ENCODE measurements around the gene EXOSC10.

EXOSC10 gene

DNA sequence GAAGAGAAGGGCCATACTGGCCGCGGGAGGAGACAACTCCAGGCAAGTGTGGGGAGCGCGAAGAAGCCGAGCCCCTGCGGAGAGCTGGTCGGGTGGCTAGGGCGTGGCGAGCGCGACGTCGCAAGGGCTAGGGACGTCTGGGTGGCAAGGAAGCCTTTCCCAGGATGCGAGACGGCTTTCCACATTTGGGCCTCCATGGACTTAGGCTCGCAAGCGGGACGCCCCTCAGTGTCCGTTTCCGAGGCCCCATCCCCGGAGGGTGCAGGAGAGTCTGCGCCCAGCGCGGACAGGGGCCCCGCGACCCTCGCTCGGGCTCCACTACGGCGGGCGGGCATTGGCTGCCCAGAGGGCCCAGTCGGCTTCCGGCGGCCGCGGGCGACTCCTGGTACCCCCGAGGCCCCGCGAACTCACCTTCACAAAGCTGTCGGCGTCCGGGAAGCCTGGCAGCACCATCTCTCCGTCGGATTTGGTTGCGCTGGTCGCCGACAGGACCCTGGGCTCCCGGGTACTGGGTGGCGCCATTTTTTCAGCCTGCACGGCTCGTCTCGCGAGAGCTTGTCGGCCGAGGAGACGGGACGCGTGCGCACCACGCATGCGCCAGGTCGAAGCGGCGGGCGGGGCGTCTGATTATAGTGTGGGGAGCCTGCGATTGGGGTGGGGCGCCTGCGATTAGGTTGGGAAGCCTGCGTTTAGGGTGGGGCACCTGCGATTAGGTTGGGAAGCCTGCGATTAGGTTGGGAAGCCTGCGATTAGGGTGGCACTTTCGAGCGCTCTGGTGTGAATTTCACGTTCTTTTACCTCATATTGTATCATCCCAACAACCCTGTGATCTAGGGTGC, at the start of gene EXOSC10:
Gene EXOSC10, minus strand, starts transcription at position 560 of the 839 bp plus-strand sequence. Its CDS starts 38 bp downstream, at position 522.
- peak; percentile 90 to 95 for DNase-seq (ENCODE audit: low read depth in 2 of 2)

DNA sequence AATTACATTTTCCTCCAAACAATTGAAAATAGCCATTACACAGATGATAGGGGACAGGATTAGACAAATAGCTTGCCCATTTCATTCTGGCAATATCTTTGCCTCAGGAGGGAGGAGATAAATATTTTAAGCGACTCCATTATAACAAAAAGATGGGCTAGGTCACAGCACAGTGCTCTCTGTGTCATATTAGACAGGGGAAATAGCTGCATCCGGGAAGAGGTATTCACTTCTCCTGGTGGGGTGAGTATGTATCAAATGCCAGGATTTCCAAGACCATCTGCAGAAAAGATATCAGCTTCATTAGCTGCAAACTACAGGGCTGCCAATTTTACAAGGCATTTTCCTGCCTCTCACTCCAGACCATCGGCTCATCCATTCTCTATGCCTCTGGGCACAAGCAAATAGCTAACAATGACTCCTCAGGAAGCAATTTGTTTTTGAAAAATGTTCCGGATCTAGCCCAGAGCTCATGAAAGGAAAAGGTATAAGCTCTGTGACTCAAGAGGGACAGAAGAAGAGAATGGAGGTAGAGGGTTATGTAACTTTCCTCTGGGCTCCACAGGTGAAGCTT, 47.6 kb upstream of the EXOSC10 start:
- no peak for DNase-seq (ENCODE audit: low read depth in 2 of 2)

DNA sequence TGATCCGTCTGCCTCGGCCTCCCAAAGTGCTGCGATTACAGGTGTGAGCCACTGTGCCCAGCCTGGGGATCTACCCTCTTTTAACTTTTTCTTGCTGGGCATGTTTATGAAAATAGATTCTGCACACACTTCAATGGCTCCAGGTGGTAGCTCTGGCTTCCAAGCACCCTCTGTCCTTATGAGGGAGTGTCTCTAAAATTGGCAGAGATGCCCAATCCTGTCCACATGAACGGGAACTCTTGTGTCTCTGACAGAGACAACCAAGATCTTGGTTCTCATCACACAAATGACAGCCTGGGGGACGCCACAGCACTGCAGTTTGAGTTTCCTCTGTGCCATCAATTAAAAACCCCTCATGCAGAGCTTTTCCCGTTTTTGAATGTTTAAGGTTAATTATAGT, 46.1 kb upstream of the EXOSC10 start:
- DNase-seq (ENCODE audit: low read depth in 2 of 2): no peak

DNA sequence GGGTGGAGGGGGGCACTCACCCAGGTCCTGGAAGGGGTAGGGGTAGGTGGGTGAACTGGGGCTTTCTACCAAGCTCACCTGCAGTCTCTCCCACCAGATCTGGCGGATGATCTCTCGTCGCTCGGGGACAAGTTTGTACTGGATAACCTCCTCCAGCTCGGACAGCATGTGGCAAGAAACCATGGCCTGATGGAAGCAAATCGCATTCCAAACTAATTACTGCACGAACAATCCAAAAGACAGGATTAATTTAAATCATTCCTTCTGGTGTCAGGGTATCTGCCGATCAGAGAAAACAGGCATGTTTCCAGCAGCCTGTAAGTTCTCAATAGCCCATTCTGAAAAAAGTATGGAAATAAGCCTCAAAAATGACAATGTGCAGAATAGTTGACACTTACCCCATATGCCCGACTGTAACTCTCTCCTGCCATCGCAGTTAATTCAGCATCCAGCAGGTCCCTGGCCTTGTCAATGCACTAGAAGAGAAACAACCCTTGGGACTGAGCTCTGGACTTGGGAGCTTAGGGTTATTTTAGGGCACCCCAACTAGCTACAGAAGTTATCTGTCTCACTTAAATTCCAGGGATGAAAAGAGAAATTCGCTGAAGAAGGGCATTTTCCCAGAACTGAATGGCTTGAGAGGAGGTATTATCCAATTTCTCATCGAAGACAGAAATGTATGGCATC, 45.0 kb upstream of the EXOSC10 start:
- DNase-seq (ENCODE audit: low read depth in 2 of 2): no peak

DNA sequence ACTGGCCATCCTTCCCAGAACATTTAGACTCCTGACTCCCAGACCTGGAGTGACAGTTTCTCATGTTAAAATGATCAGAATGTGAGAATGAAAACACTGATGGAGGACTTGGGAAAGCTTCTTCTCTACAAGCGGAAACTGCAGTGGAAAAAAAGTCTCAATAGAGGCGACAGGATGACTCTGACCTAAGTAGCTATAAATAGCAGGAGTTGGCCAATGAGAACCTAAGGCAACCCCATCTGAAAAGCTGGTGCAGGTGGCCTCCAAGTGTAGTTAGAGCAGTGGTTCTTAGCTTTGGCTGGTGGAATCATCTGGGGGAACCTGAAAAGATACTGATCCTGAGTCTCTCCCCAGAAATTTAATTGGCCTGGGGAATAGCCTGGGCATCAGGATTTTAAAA, 44.2 kb upstream of the EXOSC10 start:
- no peak for DNase-seq (ENCODE audit: low read depth in 2 of 2)

DNA sequence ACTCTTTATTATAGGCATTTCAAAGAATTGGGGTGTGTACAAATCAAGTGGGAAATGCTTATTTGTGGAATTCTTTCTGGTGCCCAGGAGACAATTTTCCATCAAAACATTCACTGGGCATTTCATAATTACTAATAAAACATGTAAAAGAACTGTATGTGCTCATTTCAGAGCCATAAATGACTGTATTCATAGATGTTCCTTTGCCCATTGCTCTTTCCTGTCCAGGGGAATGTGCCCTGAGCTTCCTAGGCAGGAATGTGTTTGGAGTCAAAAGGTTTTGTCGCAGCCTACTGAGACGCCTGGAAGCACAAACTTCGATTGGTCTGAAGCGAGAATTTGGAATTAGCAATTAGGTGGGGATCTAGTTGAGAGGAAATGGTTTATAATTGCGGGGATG, 43.7 kb upstream of the EXOSC10 start:
- no peak for DNase-seq (ENCODE audit: low read depth in 2 of 2)

DNA sequence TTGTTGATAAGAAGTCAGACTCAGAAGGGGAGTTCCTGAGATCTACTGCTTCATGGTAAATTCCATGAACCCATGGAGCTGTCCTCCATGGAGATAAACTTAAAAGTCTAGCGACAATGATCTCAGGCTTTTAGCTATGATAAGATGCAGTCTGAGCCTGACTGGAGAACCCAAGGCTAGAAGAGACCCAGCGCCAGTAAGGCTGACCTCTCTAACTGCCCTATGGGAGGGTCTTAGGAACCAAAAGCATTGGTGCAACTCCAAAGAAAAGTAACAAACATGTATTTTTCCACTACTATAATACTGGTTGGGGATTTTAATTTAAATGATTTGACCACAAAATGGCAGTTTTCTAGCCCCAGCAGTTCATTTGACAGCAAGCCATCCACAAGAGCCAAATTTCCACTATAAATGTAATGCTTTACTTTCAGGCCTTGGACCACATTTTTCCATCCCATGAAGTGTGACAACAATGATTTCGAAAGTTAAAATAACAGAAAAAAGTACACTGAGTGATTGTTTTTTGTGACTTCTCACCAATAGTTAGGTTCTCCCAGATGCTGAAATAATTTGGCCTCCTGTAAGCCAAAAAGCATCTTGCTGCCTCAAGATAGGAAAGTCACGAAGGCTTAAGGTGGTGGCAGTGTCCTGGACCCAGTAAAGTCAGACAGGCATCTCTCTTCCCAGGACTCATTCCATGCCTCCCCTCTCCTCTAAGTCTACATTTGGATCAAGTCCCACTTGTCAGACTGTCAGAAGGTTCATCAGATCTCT, 43.1 kb upstream of the EXOSC10 start:
- no peak for DNase-seq (ENCODE audit: low read depth in 2 of 2)

DNA sequence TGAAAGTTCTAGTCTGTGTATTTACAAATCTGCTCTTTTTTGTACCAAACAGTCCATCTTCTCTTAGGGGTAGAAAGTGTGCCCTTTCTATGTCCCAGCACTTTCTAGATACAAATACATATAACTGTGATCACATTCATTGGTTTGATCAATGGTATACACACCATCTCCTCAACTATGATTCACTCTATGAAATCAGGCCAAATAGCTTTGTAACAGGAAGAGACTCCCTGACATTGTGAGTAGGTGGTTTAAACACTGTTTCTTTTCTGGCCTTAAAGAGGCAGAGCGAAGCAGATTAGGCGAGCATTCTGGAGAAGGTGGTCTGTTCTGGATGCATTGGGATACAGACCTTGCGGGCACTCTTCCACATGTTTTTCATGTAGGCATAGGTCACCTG, 39.3 kb upstream of the EXOSC10 start:
- no peak for DNase-seq (ENCODE audit: low read depth in 2 of 2)

DNA sequence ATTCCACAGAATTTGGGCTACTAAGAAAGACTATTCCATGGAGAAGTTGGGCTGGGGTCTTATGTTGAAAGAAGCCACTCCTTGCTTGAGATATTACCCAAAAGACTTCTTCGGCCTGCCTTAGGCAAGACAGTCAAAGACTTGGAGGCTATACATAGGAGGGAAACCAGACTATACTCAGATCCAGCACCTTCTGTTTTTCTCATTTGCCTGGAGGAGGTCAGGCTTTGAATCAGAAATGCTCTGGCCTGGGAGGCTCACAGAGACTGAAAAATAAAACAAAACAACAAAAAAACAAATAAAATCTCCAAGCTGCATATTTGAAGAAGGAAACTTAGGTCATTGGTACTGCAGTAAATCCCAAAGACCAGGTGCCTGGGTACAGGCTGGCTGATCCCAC, 38.4 kb upstream of the EXOSC10 start:
- DNase-seq (ENCODE audit: low read depth in 2 of 2): no peak

DNA sequence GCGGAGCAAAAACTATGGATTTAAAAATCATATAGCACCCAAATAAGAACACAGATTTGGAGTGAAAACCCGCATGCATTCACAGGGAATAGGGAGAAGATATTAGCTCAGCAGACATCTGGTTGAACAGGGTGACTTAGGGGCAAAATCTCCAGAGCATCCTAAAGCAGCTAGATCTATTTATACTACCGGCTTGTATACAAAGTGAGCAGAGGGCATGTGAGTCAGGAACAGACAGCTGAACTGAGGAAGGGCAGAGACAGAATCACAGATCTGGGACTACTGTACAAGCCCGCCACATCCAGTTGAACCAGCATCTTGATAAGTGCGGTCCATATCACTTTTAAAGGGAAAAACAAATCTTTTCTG, 35.2 kb upstream of the EXOSC10 start:
- DNase-seq (ENCODE audit: low read depth in 2 of 2): no peak

DNA sequence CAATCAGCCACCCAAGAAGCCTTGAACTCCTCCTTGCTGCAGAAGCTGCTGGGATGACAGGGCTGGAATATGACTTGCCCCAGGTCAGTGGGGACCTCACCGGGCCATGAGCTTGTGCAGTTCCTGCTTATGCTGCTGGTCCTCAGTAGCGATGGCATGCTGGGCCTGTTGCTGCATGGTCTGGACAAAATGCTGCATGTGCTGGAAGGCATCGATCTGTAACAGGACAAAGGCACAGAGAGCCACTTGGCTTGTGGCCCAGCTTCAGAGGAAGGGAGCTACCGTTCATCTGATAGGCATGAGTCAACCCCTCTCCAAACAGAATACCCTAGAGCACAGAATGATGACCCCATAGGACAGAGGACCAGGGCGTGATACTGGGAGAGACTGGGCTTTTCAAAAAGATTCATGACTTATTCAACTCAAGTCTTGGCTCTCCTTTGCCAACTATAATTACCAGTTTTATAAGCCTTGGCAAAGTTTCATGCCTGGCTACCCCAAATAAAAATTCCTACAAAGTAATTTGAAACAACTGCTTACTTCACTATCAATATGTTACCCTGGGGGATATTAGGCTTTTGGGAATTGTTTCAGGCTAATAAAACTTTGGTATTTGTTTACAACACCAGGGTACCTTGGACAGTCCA, 34.7 kb upstream of the EXOSC10 start:
- DNase-seq (ENCODE audit: low read depth in 2 of 2): no peak

DNA sequence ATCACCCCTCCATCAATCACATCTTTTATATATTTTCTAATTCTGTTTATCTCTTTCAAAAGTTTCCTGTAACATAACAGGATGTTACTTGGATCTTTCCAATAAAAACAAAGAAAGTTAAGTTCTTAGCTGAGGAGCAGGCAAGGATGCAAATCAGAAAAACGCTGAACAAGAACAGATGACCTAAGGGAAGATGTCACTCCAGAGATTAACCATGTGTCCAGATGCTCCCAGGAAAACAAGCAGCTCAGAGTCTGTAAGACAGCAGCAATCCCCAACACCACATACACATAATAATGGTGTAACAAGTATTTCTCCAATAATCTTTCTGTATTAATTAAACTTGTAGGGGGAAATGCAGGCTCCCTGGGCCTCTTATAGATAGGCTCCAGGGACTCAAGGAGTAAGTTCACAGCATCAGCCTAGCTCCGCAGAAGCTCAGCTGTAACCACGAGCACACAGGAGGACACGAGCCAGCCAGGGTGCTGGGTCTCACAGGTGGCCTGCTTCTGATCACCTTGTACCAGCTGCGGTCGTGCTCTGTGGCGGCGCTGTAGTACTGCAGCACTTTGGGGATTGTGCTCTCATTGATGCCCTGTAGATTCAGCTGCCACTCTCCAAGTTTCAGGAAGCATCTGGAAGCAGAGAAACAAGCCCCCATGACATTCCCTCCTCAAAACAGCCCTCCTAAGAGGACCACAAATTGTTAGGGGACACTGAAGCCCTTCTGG, 33.1 kb upstream of the EXOSC10 start:
- DNase-seq (ENCODE audit: low read depth in 2 of 2): no peak

DNA sequence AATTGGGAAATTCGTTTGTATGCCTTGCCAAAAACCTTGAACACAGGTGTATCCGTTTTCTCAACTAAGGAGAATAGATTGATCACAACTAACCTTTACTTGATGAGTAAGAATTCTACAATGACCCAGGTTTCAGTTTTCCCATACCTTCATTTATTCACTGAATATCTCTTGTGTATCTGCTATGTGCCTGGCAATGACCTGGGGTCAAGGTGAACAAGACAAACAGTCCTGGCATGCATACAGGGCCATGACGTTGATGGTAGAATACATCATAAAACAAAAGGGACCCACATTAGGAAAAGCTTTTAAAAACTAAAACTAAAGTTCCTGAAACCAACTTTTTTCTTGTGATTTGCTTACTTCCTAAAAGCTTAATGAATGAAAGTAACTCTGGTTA, 32.1 kb upstream of the EXOSC10 start:
- DNase-seq (ENCODE audit: low read depth in 2 of 2): no peak

DNA sequence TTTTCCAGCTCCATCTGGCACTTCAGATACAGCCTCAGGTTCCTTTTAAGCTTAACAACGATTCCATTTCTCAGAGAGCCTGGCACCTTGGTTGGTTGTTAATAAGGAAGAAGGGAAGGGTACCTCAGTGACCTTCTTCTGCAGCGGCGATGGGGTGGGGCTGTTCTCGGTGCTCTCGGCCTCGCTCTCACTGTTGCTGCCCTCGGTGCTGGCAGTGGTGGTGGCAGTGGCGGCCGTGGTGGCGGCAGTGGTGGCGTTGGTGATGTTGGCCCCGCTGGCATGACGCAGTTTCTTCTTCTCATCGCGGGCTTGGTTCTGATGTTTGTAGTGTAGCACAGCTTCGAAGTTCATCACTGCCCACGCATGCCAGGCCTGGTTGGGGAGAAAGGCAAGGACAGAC, 30.7 kb upstream of the EXOSC10 start:
- no peak for DNase-seq (ENCODE audit: low read depth in 2 of 2)

DNA sequence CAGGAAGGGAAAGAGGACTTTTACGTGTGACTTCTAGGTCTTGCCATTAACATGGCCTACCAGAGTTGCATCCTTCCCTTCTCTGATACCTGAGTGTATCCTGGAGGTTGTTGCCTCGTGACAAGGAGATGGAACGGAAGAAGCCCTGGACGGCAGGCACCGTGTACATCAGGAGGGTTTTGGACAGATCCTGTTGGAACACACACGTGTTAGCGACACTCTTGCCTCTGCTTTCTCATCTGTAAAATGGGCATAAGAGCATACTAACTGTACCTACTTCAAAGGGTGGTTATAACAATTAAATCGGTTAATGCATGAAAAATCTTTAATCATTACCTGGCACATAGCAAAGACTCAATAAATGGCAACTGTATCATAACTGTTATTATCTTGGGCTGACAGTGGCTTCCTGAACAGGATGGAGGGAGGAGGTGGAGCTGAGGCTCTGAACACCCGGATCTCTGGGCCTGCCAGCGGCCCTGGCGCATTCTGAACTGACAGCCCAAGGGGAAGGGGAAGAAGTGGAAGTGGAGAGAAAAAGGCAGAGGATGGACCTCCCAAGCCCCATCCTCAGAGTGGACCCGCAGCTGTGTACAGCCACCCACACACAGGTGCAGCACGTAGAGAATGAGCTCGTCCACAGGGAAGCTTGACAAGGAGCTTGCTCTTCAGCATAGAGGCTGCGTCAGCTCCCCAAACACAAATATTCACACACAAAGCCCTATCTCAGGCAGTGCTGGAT, 30.2 kb upstream of the EXOSC10 start:
- DNase-seq (ENCODE audit: low read depth in 2 of 2): no peak

DNA sequence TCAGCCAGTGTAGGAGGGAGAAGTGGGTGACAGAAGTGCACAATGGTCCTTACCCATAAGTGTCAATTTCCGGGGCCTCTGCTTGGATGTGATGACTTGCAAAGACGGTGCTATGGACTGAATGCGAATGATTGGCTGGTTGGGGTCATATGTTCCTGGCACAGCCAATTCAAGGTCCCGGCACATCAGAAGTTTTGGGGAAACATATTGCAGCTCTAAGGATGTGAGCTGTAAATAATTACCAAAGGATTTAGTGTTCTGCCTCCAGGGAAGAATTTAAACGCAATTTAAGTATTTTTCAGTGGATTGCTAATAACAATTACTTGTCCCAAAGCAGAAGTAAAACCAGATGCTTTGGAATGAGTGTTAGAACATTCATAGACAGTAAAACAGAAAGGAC, 26.9 kb upstream of the EXOSC10 start:
- no peak for DNase-seq (ENCODE audit: low read depth in 2 of 2)

DNA sequence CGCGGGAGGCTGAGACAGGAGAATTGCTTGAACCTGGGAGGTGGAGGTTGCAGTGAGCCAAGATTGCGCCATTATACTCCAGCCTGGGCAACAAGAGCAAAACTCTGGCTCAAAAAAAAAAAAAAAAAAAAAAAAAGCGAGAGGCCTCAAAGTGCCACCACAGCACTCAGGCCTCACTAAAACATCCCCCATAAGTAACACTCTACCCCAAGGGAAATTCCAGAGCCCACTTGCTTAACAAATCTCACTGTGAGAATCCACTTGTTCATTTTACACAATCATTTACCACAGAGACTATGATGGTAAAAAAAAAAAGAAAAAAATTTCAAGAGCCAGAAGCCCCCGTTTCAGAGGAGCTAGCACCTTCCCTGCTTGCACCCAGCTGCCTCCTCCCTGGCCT, 26.3 kb upstream of the EXOSC10 start:
- DNase-seq (ENCODE audit: low read depth in 2 of 2): no peak

DNA sequence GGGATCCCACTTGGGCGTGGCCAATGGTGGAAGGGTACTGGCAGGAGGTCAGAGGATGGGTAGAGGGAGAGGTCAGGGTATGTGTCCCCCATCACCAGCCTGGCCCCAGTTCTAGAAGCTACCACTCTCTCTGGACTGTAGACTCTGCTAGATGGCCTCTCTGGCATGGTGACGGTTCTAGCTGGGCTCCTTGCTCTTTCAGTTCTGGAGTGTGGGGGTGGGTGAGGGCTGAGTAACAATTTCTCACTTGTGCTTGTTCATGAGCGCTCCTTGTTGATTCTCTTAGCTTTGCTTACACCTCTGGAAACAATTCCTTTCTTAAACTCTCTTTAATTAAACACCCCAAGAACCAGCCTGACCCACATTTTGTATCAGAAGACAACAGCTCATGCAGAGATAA, 25.3 kb upstream of the EXOSC10 start:
- no peak for DNase-seq (ENCODE audit: low read depth in 2 of 2)

DNA sequence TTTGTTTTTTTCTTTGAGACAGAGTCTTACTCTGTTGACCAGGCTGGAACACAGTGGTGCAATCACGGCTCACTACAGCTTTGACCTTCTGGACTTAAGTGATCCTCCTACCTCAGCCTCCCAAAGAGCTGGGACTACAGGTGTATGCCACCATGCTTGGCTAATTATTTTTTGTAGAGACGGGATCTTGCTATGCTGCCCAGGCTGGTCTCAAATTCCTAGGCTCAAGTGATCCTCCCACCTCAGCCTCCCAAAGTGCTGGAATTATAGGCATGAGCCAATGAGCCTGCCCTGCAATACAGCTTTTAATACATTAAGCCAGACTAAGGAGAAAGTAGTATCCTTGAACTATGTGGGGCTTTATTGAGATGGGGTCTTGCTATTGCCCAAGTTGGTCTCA, 16.6 kb upstream of the EXOSC10 start:
- no peak for DNase-seq (ENCODE audit: low read depth in 2 of 2)

DNA sequence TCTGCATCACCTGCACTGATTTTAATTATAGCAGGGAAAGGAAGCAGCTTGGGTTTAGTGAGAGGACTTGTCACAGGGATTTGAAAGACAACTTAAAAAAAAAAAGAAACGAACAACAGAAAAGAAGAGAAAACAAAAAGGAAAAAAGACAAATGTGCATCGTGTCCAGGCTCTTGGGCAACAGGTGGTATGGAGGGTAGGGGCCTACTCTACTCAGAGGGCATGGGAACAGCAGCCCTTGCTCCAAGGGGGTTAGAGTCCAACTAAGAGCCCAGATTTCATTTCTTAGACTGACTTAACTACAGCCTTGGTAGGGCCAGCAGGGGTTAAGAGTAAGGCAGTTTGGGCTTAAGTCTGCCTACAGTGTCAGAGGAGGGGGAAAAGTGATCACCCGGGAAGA, 15.3 kb upstream of the EXOSC10 start:
- DNase-seq (ENCODE audit: low read depth in 2 of 2): no peak

All from stimulated activated CD4-positive, alpha-beta T cell treated with anti-CD3 and anti-CD28 coated beads, Interleukin-12 subunit alpha, Interleukin-12 subunit beta, amount 100 ng/mL, for 24 hours (primary cell).